ENCODE data around the gene PPP1R37. TPM values are rescaled to one million over a fixed set of nuclear protein-coding genes. Genes with fewer than 3 reads are reported as not detected.
A peak's percentile ranks its signal among the peaks of the same experiment; 100 is the strongest.
"Not testable (repeated sequence)": the region's sequence is repeated elsewhere in the genome, so short reads cannot be mapped to it uniquely, and the experiment has no call there.

PPP1R37 gene
- total RNA-seq, 2 experiments from 2014 or later, result 10.2 to 10.3 TPM

DNA sequence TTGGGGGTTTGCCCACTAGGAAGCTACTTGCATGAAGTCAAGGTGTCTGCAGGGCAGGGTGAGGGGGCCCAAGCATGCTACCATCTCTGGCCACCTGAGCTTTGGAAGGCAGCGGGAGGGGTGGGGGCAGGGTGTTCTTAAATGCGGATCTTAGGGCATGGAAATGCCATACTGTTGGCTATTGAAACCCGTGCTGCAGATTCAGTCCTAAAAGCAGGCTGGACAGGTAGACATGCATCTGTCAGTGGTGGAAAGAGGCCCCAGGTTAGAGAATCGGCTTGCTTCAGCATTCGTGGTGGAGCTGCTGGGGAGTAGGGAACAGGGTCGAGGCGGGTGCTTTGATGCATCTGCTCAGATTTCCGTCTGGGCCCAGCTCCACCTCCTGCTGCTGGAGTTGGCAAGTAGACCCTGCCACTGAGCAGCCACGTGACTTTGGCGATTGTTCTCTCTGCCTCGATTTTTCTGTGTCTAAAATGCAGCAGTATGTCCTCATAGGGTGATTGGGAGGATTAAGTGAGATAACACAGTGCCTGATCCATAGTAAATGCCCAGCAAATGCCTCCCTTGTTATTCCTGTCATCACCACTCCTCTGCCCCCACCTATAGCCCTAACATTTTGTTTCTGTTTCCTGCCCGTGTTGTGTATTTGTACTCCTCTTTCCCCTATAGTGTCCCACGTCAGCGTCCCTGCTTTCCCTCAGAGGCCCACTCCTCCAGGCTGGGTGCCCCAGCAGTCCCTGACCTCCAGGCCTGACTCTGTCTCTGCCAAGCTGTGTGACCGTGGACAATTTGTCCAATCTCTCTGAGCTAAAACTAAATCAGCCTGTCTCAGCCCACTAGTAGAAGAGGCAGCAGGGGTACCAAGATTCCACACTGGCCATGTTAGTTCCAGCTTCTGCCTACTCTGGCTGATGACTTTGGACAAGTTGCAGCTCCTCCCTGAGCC is 5.8 kb downstream of the PPP1R37 start:
- CTCF ChIA-PET, result interaction anchor here (1.2 kb wide), 1 partner anchor 39 kb away, joined by 4 read pairs; no protein-coding TSS in a partner anchor
- intact Hi-C loops (cut with micrococcal nuclease), result no loop called here
- peaks cover 2% of the 10 kb centered on the region for H3K36me3 Mint-ChIP-seq (ENCODE audit: low read depth)
- peak overlapping the region; percentile 27 for H3K27ac Mint-ChIP-seq
- no peaks in the 10 kb centered on the region for H3K27me3 Mint-ChIP-seq (ENCODE audit: low read depth)
- H3K4me3 Mint-ChIP-seq, result no peak overlapping the region
- H3K4me1 Mint-ChIP-seq (ENCODE audit: low read depth), result peaks cover 69% of the 10 kb centered on the region
- DNase-seq, result no peak
- no peaks in the 10 kb centered on the region for H3K9me3 Mint-ChIP-seq

DNA sequence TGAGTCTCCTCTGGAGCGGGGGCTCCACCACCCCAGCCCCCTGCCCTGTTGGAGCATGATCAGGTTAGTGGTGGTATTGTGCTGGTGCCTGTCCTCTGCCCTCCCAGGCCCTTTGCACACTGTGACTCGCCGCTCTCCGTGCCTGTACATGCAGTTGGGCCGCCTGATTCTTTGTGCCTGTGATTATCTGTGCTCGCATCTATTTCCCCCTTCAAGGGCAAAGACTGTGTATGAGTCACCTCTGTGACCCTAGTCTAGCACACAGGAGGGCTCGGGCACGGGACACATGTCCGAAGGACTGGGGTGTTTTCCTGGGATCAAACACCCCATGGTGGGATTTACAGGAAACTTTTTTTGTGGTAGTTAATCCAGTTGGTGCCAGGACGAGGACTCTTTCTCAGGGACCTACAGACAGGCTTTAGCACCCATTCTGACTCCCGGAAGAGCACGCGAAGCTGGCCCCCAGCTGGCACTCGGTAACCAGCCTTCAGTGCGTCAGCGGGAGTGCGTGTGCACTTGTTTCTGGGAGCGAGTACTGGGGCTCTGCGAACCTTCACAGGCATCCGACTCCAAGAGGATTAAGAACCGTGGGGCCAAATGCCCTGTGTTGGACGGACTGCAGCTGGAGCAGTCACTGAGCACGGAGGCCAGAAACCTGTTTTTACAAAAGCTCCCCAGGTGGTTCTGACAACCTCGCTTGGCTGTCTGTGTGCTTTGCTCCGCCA is 6.7 kb downstream of the PPP1R37 start:
- no peak for DNase-seq
- intact Hi-C loops (cut with micrococcal nuclease), result no loop called here
- Mint-ChIP-seq H3K27me3 (ENCODE audit: low read depth) (no peaks in the 10 kb centered on the region), H3K9me3 (no peaks in the 10 kb centered on the region), H3K36me3 (ENCODE audit: low read depth) (peaks cover 2% of the 10 kb centered on the region), H3K4me3 (no peak overlapping the region), H3K4me1 (ENCODE audit: low read depth) (peaks cover 69% of the 10 kb centered on the region), H3K27ac (no peak overlapping the region)
- CTCF ChIA-PET, result interaction anchor here (1.2 kb wide), 1 partner anchor 40 kb away, joined by 4 read pairs; no protein-coding TSS in a partner anchor

DNA sequence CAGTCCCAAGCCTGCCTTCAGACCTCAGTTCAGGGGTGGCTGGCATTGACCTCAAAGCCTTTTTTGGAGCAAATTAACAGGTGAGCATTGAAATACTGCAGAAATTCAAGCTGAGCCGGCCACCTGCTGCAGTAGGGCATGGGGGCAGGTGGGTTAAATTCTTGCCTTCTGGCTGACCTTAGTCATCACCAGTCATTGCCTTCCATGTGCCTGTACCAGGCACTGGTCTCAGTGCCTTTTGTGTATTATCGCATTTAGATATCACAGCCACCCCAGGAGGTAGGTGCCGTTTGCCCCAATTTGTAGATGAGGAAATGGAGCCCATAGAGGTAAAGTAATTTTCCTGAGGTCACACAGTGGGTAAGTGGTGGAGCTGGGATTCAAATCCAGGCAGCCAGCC is 7.2 kb downstream of the PPP1R37 start:
- H3K36me3 Mint-ChIP-seq (ENCODE audit: low read depth), result peaks cover 2% of the 10 kb centered on the region
- no peak for DNase-seq
- H3K27ac Mint-ChIP-seq, result no peak overlapping the region
- CTCF ChIA-PET, result no interaction called here
- intact Hi-C loops (cut with micrococcal nuclease), result no loop called here
- H3K4me1 Mint-ChIP-seq (ENCODE audit: low read depth), result peaks cover 70% of the 10 kb centered on the region
- H3K9me3 Mint-ChIP-seq, result no peaks in the 10 kb centered on the region
- no peak overlapping the region for H3K4me3 Mint-ChIP-seq
- H3K27me3 Mint-ChIP-seq (ENCODE audit: low read depth), result no peaks in the 10 kb centered on the region

DNA sequence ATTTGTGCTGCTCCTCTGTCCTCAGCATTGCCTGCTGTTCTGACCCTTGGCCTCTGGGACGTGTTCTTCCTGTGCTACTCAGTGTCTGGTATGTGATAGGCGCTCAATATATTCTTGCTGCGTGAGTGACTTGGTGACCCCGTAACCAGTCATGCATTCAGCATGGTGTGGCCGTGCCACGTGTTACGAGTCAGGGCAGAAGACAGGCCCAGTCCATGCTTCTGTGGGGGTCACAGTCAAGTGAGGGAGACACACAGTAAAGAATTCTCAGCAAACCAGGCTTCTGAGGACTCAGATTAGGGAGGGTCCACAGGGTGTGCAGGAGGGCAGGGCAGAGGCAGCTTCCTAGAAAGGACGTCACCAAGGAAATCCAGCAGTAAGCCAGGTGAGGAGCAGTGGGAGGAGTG is 7.9 kb downstream of the PPP1R37 start:
- intact Hi-C loops (cut with micrococcal nuclease), result no loop called here
- no peaks in the 10 kb centered on the region for H3K27me3 Mint-ChIP-seq (ENCODE audit: low read depth)
- CTCF ChIA-PET, result no interaction called here
- no peak overlapping the region for H3K4me3 Mint-ChIP-seq
- DNase-seq, result no peak
- no peak overlapping the region for H3K27ac Mint-ChIP-seq
- H3K9me3 Mint-ChIP-seq, result no peaks in the 10 kb centered on the region
- peaks cover 2% of the 10 kb centered on the region for H3K36me3 Mint-ChIP-seq (ENCODE audit: low read depth)
- H3K4me1 Mint-ChIP-seq (ENCODE audit: low read depth), result peaks cover 67% of the 10 kb centered on the region

DNA sequence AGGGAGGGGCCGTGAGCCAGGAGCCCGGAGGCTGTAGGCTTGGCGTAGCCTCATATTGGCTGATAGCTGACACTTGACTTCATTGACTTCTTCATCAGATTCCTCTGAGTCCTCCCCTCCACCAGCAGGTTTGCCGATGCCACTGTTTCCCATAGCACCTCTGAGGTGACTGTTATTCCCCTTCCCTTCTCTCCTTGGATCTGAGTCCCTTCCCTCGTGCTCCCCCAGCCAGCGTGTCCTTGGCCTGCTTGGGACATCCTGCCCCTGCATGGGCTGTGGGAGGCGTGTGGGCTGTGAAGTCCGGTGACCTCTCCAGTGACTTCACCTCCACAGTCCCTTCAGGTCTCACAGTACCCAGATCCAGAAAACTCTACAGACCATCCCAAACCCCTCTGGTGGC is 8.8 kb downstream of the PPP1R37 start:
- peaks cover 58% of the 10 kb centered on the region for H3K4me1 Mint-ChIP-seq (ENCODE audit: low read depth)
- H3K9me3 Mint-ChIP-seq, result no peaks in the 10 kb centered on the region
- H3K27ac Mint-ChIP-seq, result no peak overlapping the region
- no peak overlapping the region for H3K4me3 Mint-ChIP-seq
- H3K36me3 Mint-ChIP-seq (ENCODE audit: low read depth), result no peaks in the 10 kb centered on the region
- H3K27me3 Mint-ChIP-seq (ENCODE audit: low read depth), result no peaks in the 10 kb centered on the region
- no peak for DNase-seq
- CTCF ChIA-PET, result no interaction called here
- intact Hi-C loops (cut with micrococcal nuclease), result no loop called here

DNA sequence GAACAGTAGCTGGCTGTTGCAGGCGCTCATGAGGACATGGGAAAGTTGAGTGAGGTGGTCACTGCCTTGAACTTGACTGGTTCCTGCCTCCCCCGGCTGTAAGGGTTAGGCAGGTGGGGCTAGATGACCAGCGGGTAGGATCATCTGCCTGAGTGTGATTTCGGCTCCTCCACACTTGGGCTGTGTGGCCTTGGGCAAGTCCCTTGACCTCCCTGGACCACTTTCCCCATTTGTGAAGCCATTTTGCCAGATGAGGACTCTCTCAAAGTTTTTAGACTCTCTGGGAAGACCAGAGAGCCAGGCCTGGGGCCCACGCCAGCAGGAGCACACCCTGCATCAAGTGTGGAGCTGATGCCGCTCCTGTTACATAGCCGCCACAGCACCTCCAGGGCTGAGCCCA is 9.5 kb downstream of the PPP1R37 start:
- no peak overlapping the region for H3K4me3 Mint-ChIP-seq
- no peaks in the 10 kb centered on the region for H3K27me3 Mint-ChIP-seq (ENCODE audit: low read depth)
- H3K36me3 Mint-ChIP-seq (ENCODE audit: low read depth), result no peaks in the 10 kb centered on the region
- no peak for DNase-seq
- CTCF ChIA-PET, result interaction anchor here (1.1 to 1.6 kb wide), 3 partner anchors 10 to 15 kb away, joined by 3 to 5 read pairs (median 4); partner anchors contain the start of gene PPP1R37
- intact Hi-C loops (cut with micrococcal nuclease), result no loop called here
- no peak overlapping the region for H3K27ac Mint-ChIP-seq
- no peaks in the 10 kb centered on the region for H3K9me3 Mint-ChIP-seq
- H3K4me1 Mint-ChIP-seq (ENCODE audit: low read depth), result peaks cover 52% of the 10 kb centered on the region

DNA sequence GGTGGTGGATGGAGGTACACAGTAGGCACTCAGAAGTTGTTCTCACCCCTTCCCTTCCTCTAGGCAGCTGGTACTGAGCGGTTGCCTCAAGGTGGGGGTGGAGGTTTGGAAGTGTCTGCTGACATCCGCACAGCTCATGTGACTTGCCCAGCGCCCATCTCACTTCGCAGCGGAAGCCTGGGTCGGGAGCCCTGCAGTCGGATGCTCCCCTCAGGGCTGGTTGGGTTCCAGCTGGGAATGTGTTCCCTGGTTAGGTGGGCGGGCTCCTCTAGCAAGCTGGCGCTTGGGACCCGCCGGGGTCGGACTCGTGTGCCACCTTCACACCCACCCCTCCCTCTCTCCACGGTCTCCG is 10.2 kb downstream of the PPP1R37 start:
- no peak overlapping the region for H3K27ac Mint-ChIP-seq
- H3K9me3 Mint-ChIP-seq, result no peaks in the 10 kb centered on the region
- peak overlapping the region; percentile 14 for H3K4me3 Mint-ChIP-seq
- CTCF ChIA-PET, result interaction anchor here (0.9 to 1.6 kb wide), 5 partner anchors 10 to 23 kb away, joined by 3 to 5 read pairs (median 3); partner anchors contain the start of gene PPP1R37
- peaks cover 49% of the 10 kb centered on the region for H3K4me1 Mint-ChIP-seq (ENCODE audit: low read depth)
- intact Hi-C loops (cut with micrococcal nuclease), result loop anchor here (1.0 kb wide), 1 partner anchor 84 kb away; no protein-coding TSS in a partner anchor
- no peaks in the 10 kb centered on the region for H3K27me3 Mint-ChIP-seq (ENCODE audit: low read depth)
- H3K36me3 Mint-ChIP-seq (ENCODE audit: low read depth), result no peaks in the 10 kb centered on the region
- DNase-seq, result peak; percentile 63

DNA sequence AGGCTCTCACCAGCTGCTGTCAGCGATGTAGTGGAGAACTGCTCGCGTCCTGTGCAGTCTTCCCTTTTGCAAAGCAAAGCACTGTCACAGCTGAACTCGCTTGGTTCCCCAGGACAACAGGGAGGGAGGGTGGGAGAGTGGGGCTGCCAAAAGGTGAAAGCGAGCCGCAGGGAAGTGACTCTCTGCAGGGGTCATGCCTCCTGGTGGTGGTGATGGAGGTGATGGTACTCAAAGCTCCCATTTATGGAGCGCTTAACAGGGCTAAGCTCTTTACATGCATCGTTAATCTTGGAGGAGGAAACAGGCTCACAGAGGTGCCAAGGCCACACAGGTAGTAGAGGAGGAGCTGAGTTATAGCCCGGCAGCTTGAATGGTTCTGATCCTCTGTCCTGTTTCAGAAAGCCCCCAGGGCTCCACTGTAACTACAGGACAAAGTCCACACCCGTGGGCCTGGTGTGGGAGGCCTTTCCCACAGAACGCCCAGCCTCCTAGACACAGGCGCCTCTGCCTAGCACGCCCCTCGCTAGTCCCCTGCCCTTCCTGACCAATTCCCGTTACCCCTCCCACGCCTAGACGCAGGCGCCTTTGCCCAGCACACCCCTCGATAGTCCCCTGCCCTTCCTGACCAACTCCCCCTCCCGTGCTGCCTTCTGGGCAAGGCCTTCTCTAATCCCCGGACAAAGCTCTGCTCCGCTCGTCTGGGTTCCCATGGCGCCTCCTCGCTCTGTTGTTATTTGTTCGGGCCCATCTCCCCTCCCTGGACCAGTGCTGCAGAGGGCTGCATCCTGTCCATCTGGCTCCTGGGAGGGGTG is 10.7 kb downstream of the PPP1R37 start:
- H3K36me3 Mint-ChIP-seq (ENCODE audit: low read depth), result no peaks in the 10 kb centered on the region
- H3K27me3 Mint-ChIP-seq (ENCODE audit: low read depth), result no peaks in the 10 kb centered on the region
- H3K27ac Mint-ChIP-seq, result no peak overlapping the region
- H3K9me3 Mint-ChIP-seq, result no peaks in the 10 kb centered on the region
- no peak overlapping the region for H3K4me3 Mint-ChIP-seq
- intact Hi-C loops (cut with micrococcal nuclease), result loop anchor here (1.0 kb wide), 1 partner anchor 84 kb away; no protein-coding TSS in a partner anchor
- no peak for DNase-seq
- peaks cover 45% of the 10 kb centered on the region for H3K4me1 Mint-ChIP-seq (ENCODE audit: low read depth)
- CTCF ChIA-PET, result interaction anchor here (0.9 to 1.6 kb wide), 4 partner anchors 9 to 23 kb away, joined by 3 to 5 read pairs (median 3); partner anchors contain the start of gene PPP1R37

DNA sequence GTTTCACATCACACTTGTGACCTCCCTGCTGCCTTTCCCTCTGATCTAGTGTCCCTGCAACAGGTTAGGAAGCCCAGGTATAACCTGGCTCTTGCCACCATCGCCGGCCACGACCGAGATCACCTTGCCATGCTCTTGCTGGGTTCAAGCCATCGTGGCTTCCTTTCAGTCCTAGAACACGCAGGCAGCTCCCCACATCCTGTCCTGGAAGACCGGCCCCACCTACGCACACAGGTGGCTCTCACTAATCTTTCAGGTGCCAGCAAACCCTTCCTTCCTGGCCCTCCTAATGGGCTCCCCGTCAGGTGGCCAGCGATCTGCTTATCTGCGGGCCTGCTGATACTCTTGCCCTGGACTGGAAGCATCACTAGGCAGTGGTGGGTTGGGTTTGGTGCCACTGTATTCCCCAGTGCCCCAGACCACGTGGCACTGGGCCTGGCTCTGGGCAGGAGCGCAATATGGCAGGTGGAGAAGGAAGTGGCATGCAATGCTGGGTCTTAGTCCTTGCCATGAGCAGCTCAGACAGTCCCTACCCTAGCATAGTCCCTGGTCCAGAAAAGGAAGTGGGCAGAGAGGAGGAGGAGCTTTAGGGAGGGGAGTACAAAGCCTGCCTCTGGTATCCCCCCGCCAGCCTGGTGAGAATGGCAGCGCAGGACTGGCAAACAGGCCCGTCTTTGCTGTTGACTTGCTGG is 11.8 kb downstream of the PPP1R37 start:
- peak overlapping the region; percentile 34 for H3K27ac Mint-ChIP-seq
- no peaks in the 10 kb centered on the region for H3K9me3 Mint-ChIP-seq
- no peak overlapping the region for H3K4me3 Mint-ChIP-seq
- H3K4me1 Mint-ChIP-seq (ENCODE audit: low read depth), result peaks cover 38% of the 10 kb centered on the region
- peak; percentile 22 for DNase-seq
- no peaks in the 10 kb centered on the region for H3K36me3 Mint-ChIP-seq (ENCODE audit: low read depth)
- CTCF ChIA-PET, result no interaction called here
- intact Hi-C loops (cut with micrococcal nuclease), result no loop called here
- H3K27me3 Mint-ChIP-seq (ENCODE audit: low read depth), result no peaks in the 10 kb centered on the region

DNA sequence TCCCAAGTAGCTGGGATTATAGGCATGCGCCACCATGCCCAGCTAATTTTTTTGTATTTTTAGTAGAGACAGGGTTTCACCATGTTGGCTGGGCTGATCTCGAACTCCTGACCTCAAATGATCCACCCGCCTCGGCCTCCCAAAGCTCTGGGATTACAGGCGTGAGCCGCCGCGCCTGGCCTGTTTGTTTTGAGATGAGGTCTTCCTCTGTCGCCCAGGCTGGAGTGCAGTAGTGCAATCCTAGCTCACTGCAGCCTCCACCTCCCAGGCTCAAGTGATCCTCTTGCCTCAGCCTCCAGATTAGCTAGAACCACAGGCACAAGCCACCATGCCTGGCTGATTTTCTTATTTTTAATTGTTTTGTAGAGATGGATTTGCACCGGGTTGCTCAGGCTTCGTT is 13.4 kb downstream of the PPP1R37 start:
- H3K27me3 Mint-ChIP-seq (ENCODE audit: low read depth); H3K27ac Mint-ChIP-seq; H3K4me3 Mint-ChIP-seq; H3K36me3 Mint-ChIP-seq (ENCODE audit: low read depth); DNase-seq; intact Hi-C loops (cut with micrococcal nuclease); H3K9me3 Mint-ChIP-seq: not testable (repeated sequence)
- peaks cover 47% of the 10 kb centered on the region for H3K4me1 Mint-ChIP-seq (ENCODE audit: low read depth)
- CTCF ChIA-PET, result interaction anchor here (0.5 kb wide), 1 partner anchor 1306 kb away, joined by 3 read pairs; no protein-coding TSS in a partner anchor

DNA sequence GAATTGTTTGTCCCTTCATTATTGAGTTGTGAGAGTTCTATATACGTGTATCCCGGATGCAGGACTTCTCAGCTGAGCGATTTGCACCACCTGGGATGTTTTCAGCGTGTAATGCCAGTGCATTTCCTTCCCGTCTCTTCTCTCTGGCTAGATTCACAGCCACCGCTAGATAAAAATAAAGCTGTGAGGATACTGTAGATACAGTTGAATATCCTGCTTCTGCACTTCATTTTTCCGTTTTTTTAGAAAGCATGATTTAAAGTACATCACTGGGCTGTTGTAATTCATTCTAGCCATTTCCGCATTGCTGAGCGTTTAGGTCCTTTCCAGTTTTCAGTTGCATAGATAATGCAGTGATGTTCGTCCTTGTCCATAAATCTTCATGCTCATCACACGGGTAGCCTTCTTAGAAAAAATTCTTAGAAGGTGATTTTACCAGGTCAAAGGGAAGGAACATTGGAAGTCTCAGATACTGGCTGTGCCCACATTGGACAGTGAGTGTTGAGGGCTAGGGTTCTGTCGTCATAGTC is 14.7 kb downstream of the PPP1R37 start:
- DNase-seq, result no peak
- Mint-ChIP-seq H3K9me3 (no peaks in the 10 kb centered on the region), H3K27ac (no peak overlapping the region), H3K4me1 (ENCODE audit: low read depth) (peaks cover 42% of the 10 kb centered on the region), H3K36me3 (ENCODE audit: low read depth) (no peaks in the 10 kb centered on the region), H3K4me3 (no peak overlapping the region), H3K27me3 (ENCODE audit: low read depth) (no peaks in the 10 kb centered on the region)
- intact Hi-C loops (cut with micrococcal nuclease), result no loop called here
- CTCF ChIA-PET, result interaction anchor here (0.6 to 1.2 kb wide), 3 partner anchors 16 to 53 kb away, joined by 3 to 6 read pairs (median 4); no protein-coding TSS in a partner anchor
